ENCODE data around the gene AP3B2. TPM values are rescaled to one million over a fixed set of nuclear protein-coding genes. Genes with fewer than 3 reads are reported as not detected.

The AP3B2 gene
- total and polyA plus RNA-seq, 2 donors (not counting 3 experiments of a cell fraction or from before 2014, with no cell fraction given), result not detected

- Histone ChIP-seq H3K79me2 (ENCODE audit: control insufficient read depth, insufficient read depth, low read length) (no peaks in the 10 kb centered on the region), H4K20me1 (replicated peaks; ENCODE audit: control insufficient read depth, extremely low read depth, insufficient read depth, low read length) (no peaks in the 10 kb centered on the region), H3K9ac (replicated peaks; ENCODE audit: extremely low read depth, insufficient read depth, low read length) (no peak overlapping the region), H3K4me1 (ENCODE audit: control insufficient read depth, extremely low read depth, insufficient read depth, low read length) (no peaks in the 10 kb centered on the region), H2AFZ (ENCODE audit: low read depth, low read length) (no peak overlapping the region), H3K9me3 (replicated peaks; ENCODE audit: control insufficient read depth, insufficient read depth, low read length) (no peaks in the 10 kb centered on the region), H3K36me3 (ENCODE audit: control insufficient read depth in 2 of 2, extremely low read depth in 1 of 2, insufficient read depth in 2 of 2, low read length in 2 of 2) (no peaks in the 10 kb centered on the region), H3K27ac (ENCODE audit: insufficient read depth, low read depth, low read length) (no peak overlapping the region), H3K4me2 (ENCODE audit: insufficient read depth, low read length) (no peak overlapping the region), H3K27me3 (ENCODE audit: control insufficient read depth in 2 of 2, insufficient read depth in 2 of 2, low read length in 2 of 2) (no peaks in the 10 kb centered on the region), H3K9me1 (replicated peaks; ENCODE audit: control insufficient read depth, extremely low read depth, insufficient read depth, low read length) (no peaks in the 10 kb centered on the region), H3K4me3 (replicated peaks in 1 of 3; ENCODE audit: insufficient read depth in 1 of 3, low read depth in 1 of 3, low read length in 3 of 3) (no peak overlapping the region)
- no peak for TF ChIP-seq POLR2AphosphoS5 (IDR thresholded peaks at IDR 0.05; ENCODE audit: insufficient read depth, low read depth, low read length)
- TF ChIP-seq FOS (IDR thresholded peaks at IDR 0.05; ENCODE audit: borderline replicate concordance, insufficient read depth, low read length), result no peak
- TF ChIP-seq JUN (IDR thresholded peaks at IDR 0.05; ENCODE audit: borderline replicate concordance, insufficient read depth, insufficient read length, low read depth), result no peak
- TF ChIP-seq EZH2 (IDR thresholded peaks at IDR 0.05; ENCODE audit: borderline replicate concordance, low read depth, low read length, severe bottlenecking), result no peak
- no peak for TF ChIP-seq POLR2A (IDR thresholded peaks at IDR 0.05; ENCODE audit: low read depth, low read length)
- TF ChIP-seq, protein P1, sequence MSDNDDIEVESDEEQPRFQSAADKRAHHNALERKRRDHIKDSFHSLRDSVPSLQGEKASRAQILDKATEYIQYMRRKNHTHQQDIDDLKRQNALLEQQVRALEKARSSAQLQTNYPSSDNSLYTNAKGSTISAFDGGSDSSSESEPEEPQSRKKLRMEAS (IDR thresholded peaks at IDR 0.05; ENCODE audit: insufficient read depth, insufficient read length), result no peak
- TF ChIP-seq, protein P2, sequence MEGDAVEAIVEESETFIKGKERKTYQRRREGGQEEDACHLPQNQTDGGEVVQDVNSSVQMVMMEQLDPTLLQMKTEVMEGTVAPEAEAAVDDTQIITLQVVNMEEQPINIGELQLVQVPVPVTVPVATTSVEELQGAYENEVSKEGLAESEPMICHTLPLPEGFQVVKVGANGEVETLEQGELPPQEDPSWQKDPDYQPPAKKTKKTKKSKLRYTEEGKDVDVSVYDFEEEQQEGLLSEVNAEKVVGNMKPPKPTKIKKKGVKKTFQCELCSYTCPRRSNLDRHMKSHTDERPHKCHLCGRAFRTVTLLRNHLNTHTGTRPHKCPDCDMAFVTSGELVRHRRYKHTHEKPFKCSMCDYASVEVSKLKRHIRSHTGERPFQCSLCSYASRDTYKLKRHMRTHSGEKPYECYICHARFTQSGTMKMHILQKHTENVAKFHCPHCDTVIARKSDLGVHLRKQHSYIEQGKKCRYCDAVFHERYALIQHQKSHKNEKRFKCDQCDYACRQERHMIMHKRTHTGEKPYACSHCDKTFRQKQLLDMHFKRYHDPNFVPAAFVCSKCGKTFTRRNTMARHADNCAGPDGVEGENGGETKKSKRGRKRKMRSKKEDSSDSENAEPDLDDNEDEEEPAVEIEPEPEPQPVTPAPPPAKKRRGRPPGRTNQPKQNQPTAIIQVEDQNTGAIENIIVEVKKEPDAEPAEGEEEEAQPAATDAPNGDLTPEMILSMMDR (IDR thresholded peaks at IDR 0.05; ENCODE audit: extremely low read depth in 1 of 2, insufficient read depth in 1 of 2, low read depth in 1 of 2, low read length in 2 of 2), result no peak
- TF ChIP-seq MYC (IDR thresholded peaks at IDR 0.05; ENCODE audit: low read depth, low read length), result no peak
- TF ChIP-seq GATA2 (IDR thresholded peaks at IDR 0.05; ENCODE audit: insufficient read depth, insufficient read length, low read depth, low read length), result no peak
- BruUV-seq (replicated peaks), result no TSS peak
- CTCF ChIA-PET, result no interaction called here
- DNase-seq (ENCODE audit: low read depth, low spot score), result no peak
- no peak for FAIRE-seq
- POLR2A ChIA-PET, result no interaction called here
- dilution Hi-C loops (cut with MboI; ENCODE audit: extremely low pct_ligation_motif_present, low sequenced_read_pairs) (no loop called here), intact Hi-C loops (cut with micrococcal nuclease) (no loop called here)
Observed at GRCh38 chr15:82656641-82657266, 52.9 kb downstream of the AP3B2 start.
